AG09319 (cell line): ENCODE data around the gene BCAN.

Experiments used
- DNase-seq: peaks from one replicate; pipeline ENCODE4 v3.0.0-alpha.2; 2010; ENCODE audit warnings: low read depth; ENCODE audit errors: extremely low read depth
- TF ChIP-seq, protein P1 (sequence below): IDR thresholded peaks from 2 replicates; pipeline ENCODE4 v1.5.1; 2011; ENCODE audit warnings: low read depth, mild to moderate bottlenecking, inconsistent platforms, low read length, moderate library complexity

The BCAN gene

DNA sequence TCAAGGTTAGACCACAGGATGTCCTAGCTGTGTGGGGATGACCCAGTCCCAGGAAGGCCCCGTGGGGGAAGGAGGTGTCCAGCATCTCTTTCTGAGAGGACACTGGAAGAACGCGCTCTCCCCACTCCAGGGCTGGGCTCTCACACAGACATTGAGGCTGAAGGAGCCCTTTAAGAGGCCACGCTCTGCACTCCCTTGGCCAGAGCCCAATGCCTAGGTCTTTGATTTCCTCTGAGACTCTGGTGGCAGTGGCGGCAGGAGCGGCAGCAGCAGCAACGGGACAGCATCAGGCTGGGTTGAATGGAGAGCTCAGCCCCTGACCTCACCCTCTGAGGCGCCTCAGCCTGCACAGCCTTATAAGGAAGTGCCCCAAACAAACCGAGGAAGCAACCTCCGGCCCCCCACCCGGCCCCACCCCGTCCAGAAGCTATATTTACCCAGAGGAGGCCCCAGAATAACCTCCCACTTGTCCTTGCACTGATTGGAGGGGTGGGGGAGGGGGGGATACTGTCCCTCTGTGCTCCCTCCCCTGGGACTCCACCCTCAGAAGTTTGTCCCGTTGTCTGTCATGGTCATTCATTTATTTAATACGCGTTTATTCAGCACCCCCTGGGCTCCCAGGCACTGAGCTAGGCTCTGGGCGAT lies 23.0 kb downstream of the BCAN start:
- TF ChIP-seq, protein P1, sequence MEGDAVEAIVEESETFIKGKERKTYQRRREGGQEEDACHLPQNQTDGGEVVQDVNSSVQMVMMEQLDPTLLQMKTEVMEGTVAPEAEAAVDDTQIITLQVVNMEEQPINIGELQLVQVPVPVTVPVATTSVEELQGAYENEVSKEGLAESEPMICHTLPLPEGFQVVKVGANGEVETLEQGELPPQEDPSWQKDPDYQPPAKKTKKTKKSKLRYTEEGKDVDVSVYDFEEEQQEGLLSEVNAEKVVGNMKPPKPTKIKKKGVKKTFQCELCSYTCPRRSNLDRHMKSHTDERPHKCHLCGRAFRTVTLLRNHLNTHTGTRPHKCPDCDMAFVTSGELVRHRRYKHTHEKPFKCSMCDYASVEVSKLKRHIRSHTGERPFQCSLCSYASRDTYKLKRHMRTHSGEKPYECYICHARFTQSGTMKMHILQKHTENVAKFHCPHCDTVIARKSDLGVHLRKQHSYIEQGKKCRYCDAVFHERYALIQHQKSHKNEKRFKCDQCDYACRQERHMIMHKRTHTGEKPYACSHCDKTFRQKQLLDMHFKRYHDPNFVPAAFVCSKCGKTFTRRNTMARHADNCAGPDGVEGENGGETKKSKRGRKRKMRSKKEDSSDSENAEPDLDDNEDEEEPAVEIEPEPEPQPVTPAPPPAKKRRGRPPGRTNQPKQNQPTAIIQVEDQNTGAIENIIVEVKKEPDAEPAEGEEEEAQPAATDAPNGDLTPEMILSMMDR = no peak
- DNase-seq = no peak

DNA sequence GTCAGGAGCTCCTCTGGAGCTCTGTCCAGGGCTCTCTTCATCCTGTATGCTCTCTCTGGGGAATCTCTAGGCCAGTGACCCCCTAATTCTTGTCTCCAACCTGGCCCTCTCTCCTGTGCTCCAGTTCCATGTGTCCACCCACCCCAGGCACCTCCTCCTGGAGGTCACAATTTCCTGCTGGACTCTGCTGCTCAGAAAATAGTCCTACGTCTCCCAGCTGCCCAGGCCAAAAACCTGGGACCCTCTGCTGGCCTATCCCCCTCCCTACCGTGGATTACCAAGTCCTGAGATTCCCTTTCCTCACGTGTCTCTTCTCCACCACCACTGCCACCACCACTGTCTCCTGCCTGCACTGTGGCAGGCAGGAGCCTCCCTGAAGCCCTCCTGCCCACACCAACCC lies 23.6 kb downstream of the BCAN start:
- TF ChIP-seq, protein P1 = no peak
- no peak for DNase-seq

DNA sequence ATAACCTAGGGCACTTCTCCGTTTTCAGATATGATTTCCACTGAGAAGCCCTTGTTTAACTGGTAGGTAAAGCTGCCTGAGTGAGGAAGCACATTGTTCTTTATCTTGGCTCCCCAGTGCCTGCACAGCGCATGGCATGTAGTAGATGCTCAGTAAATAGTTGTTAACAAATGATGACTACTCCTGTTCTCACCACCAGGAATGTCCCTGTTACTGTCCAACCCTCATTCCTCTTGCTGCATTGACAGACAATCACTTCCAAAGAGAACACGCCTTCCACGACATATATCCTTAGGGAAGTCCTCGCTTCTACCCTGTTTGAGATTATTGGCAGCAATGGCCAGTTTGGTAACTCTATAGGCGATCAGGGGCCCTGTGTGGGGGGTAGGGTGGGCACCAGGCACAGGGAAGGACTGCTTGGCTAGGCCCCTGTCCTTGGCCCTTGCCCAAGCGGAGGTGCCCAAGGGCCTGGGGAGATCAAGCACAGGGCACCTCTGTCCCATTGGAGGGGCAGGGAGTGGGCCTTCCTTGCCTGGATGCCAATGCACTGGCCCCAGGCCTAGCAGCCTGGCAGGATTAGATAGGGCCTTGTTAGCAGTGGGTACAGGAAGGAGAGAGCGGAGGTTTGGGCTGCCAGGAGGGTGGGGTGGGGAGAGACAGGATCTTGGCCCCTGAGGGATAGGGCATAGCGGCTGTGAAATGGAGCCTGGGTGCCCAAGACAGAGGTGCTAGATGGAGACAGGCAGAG lies 25.1 kb downstream of the BCAN start:
- no peak for DNase-seq
- TF ChIP-seq, protein P1 = no peak

DNA sequence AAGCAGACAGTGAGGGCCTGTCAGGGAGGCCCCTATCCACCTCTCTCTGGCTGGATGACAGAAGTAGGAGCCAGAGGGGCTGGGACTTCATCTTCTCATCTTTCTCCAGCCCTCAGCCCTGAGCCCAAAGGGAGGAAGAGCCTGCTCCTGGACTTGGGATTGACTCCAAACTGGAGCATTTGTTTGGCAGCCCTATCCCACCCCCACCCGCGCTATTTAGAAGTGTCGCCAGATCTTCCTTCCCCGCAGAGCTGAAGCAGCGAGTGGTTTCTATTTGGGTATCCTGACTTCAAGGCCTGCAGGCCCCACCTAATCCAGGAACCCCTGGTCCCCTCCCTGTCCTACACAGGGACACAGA lies 25.7 kb downstream of the BCAN start:
- TF ChIP-seq, protein P1 = no peak
- DNase-seq = no peak

DNA sequence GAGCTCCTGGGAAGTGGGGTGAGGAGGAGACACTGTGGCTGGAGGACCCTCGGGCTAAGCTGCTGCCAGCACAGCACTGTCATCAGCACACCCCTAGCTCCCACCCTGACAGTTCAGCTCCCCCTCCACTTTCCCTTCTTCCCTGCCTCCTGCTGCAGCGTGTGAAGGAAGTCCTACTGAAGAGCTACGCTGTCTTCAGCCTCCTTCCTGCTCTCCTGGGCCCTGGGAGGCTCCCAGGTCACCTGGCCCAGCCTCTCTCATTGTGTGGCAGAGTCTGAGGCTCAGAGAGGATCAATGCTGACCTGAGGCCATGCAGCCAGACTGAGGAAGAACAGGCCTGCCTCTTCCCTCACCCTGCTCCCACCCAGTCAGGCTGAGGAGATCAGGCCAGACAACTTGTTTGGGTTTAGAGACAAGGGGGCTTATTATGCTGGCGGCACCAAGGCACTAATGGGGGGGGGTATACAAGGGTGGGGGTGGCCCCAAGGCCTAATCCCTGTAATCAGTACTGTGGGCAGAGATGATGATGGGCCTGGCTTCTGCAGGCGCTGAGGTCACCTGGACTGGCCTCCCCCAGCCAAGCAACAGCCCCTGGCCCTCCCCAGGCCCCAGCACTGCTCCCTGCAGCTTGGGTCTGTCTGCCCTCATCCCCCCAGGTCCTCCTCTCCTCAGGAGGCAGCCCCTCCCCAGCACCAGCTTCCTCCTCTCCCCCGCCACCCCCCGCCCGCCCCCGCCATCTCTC lies 26.2 kb downstream of the BCAN start:
- DNase-seq = no peak

DNA sequence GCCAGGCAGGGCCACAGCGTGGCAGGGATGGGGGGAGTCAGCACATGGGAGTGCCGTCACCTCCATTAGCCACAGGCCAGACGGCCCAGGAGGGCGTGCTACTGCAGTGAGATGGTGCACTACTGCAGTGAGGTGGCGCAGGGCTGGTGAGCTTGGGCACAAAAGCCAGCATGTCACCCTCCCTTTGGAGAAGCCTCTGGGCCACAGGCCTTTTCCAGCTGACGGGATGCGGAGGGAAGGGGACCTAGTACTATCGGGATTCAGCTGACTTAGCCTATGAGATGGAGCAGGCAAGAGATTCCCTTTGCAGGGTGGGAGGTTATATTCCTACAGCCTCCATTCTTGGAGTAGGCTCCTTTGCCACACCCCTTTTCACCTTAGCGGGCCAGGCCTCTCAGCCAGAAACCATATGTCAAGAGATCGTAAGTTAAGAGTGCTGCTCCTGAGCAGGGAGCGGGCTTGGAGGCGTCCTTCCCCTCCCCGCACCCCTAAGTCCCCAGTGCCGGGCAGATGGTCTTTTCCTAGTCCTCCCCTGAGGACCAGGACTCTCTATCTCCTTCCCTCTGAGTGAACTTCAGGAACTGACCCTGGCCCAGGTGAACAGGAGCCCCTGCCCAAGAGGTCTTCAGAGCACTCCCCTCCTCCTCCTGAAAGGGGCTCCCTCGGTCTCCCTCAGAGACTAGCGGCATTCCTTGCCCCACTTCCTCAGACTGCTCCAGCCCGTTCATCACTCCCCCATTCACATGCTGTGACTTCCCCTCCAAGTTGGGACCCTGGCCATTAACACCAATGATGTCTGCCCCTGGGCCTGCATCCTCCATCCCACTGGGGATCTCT lies 27.1 kb downstream of the BCAN start:
- no peak for DNase-seq
- TF ChIP-seq, protein P1 = no peak

More for the DNA sequence above, 26.2 kb downstream of the BCAN start:
- TF ChIP-seq, protein P1 = no peak
